Ascending aorta (tissue), 2 donors: ENCODE data around the gene CLSTN2. TPM values are rescaled to one million over a fixed set of nuclear protein-coding genes. Genes with fewer than 3 reads are reported as not detected.

ENCODE experiments used
- DNase-seq, 2 donors: peaks; one replicate each; pipeline ENCODE4 v3.0.0-alpha.2; 2019; ENCODE audit warnings: low spot score in 2 of 2
- H3K27ac ChIP-seq, 2 donors: fragments of 200-600 bp; sonication (generic); one replicate each; pipeline ENCODE4 v1.5.1; 2016 to 2017; ENCODE audit warnings: mild to moderate bottlenecking in 1 of 2
- H3K27me3 ChIP-seq: fragments of 200-600 bp; sonication (generic); one replicate; pipeline ENCODE4 v1.5.1; 2017
- H3K36me3 ChIP-seq, 2 donors: fragments of 200-600 bp; sonication (generic); one replicate each; pipeline ENCODE4 v1.5.1; 2016
- H3K4me1 ChIP-seq, 2 donors: fragments of 200-600 bp; sonication (generic); one replicate each; pipeline ENCODE4 v1.5.1; 2016 to 2017; ENCODE audit warnings: mild to moderate bottlenecking in 1 of 2
- H3K4me3 ChIP-seq, 2 donors: fragments of 200-600 bp; sonication (generic); one replicate each; pipeline ENCODE4 v1.5.1; 2016 to 2017; ENCODE audit warnings: mild to moderate bottlenecking in 1 of 2
- H3K9me3 ChIP-seq, 2 donors: fragments of 200-600 bp; sonication (generic); one replicate each; pipeline ENCODE4 v1.5.1; 2016
- intact Hi-C: fragments of 100-400 bp; cut with DNase I; formaldehyde crosslinking; loops from one replicate; pipeline ENCODE4 v1.15.1; 2023
- total RNA-seq: library from RNA; depleted of rRNA; stranded (reverse); fragments of >200 nt; gene quantifications from one replicate; pipeline ENCODE4 v1.1.0, GENCODE V29; 2016
- TF ChIP-seq, protein P1 (sequence below), 3 experiments: fragments of 200-600 bp in 2 of 3; fragments of 450-650 bp in 1 of 3; sonication (generic) in 2 of 3; IDR thresholded peaks; one replicate each; pipeline ENCODE4 v1.5.1; 2016 to 2019; ENCODE audit warnings: antibody characterized with exemption in 3 of 3, mild to moderate bottlenecking in 1 of 3, moderate library complexity in 1 of 3

CLSTN2 gene
- total RNA-seq, 1 donor from 2014 or later: 65.8 TPM

GRCh38 chr3:140529558-140529957 is 594.6 kb downstream of the CLSTN2 start:
- Histone ChIP-seq H3K4me1 (no peaks in the 10 kb centered on the region), H3K36me3 (no peaks in the 10 kb centered on the region), H3K4me3 (no peak overlapping the region), H3K27ac (no peak overlapping the region), H3K27me3 (no peaks in the 10 kb centered on the region), H3K9me3 (no peaks in the 10 kb centered on the region)
- intact Hi-C loops: no loop called here
- TF ChIP-seq, protein P1, sequence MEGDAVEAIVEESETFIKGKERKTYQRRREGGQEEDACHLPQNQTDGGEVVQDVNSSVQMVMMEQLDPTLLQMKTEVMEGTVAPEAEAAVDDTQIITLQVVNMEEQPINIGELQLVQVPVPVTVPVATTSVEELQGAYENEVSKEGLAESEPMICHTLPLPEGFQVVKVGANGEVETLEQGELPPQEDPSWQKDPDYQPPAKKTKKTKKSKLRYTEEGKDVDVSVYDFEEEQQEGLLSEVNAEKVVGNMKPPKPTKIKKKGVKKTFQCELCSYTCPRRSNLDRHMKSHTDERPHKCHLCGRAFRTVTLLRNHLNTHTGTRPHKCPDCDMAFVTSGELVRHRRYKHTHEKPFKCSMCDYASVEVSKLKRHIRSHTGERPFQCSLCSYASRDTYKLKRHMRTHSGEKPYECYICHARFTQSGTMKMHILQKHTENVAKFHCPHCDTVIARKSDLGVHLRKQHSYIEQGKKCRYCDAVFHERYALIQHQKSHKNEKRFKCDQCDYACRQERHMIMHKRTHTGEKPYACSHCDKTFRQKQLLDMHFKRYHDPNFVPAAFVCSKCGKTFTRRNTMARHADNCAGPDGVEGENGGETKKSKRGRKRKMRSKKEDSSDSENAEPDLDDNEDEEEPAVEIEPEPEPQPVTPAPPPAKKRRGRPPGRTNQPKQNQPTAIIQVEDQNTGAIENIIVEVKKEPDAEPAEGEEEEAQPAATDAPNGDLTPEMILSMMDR (IDR thresholded peaks at IDR 0.05): no peak
- no peak for DNase-seq

DNA sequence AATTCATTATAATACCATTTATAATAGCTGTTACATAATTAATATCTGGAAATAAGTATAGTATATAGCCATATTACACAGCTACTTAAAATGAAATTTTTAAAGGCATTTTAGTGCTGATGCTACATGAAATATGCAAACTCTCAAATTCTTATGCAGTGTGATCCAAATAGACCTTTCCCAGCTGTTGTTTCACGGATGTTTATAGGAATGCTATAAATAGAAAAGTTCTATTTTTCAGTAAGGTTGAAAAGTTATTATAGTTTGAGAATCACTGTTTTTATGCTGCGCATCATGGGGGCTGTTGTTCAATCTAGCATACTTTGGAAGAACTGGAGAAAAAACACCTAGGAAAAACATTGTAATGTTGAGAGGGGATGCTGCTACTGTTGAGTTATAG is 595.1 kb downstream of the CLSTN2 start:
- DNase-seq: no peak
- no peaks in the 10 kb centered on the region for H3K36me3 ChIP-seq
- H3K27ac ChIP-seq: no peak overlapping the region
- intact Hi-C loops: no loop called here
- TF ChIP-seq, protein P1 (IDR thresholded peaks at IDR 0.05): no peak
- H3K4me1 ChIP-seq: no peaks in the 10 kb centered on the region
- no peaks in the 10 kb centered on the region for H3K27me3 ChIP-seq
- no peak overlapping the region for H3K4me3 ChIP-seq
- no peaks in the 10 kb centered on the region for H3K9me3 ChIP-seq

- no peak for DNase-seq
- intact Hi-C loops: no loop called here
- TF ChIP-seq, protein P1 (IDR thresholded peaks at IDR 0.05): no peak
- H3K4me3 ChIP-seq: no peak overlapping the region
- H3K36me3 ChIP-seq: no peaks in the 10 kb centered on the region
- no peaks in the 10 kb centered on the region for H3K9me3 ChIP-seq
- no peaks in the 10 kb centered on the region for H3K27me3 ChIP-seq
- no peak overlapping the region for H3K27ac ChIP-seq
- H3K4me1 ChIP-seq: no peaks in the 10 kb centered on the region
Measured at GRCh38 chr3:140530603-140531002, 595.6 kb downstream of the CLSTN2 start.

DNA sequence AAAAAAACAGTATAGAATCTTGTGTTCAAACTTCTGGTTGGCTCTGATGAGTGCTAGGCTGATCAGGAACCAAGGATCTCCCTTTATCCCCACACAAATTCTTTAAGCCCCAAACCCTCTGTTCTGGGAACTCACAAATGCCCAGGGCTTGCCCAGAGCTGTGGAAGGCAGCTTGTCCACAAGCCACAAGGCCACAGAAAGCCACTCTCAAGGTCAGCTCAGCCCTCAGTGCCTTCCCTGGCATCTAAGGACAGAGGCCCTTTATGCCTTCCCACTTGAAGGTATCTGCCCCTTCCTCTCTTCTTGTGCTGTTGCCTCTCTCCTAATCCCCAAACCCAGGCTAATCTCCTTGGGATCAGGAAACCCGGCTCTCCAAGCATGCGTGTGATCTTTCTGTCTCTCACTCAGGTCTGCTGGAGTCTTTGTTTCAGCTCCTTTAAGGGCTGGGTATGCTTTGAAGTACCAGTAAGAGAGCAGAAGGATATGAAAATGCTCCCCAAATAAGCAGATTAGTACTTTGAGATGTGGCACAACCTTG is 597.9 kb downstream of the CLSTN2 start:
- intact Hi-C loops: no loop called here
- Histone ChIP-seq H3K27ac (no peak overlapping the region), H3K36me3 (no peaks in the 10 kb centered on the region), H3K4me1 (no peaks in the 10 kb centered on the region), H3K4me3 (no peak overlapping the region), H3K27me3 (no peaks in the 10 kb centered on the region), H3K9me3 (no peaks in the 10 kb centered on the region)
- no peak for DNase-seq
- TF ChIP-seq, protein P1 (IDR thresholded peaks at IDR 0.05): no peak

DNA sequence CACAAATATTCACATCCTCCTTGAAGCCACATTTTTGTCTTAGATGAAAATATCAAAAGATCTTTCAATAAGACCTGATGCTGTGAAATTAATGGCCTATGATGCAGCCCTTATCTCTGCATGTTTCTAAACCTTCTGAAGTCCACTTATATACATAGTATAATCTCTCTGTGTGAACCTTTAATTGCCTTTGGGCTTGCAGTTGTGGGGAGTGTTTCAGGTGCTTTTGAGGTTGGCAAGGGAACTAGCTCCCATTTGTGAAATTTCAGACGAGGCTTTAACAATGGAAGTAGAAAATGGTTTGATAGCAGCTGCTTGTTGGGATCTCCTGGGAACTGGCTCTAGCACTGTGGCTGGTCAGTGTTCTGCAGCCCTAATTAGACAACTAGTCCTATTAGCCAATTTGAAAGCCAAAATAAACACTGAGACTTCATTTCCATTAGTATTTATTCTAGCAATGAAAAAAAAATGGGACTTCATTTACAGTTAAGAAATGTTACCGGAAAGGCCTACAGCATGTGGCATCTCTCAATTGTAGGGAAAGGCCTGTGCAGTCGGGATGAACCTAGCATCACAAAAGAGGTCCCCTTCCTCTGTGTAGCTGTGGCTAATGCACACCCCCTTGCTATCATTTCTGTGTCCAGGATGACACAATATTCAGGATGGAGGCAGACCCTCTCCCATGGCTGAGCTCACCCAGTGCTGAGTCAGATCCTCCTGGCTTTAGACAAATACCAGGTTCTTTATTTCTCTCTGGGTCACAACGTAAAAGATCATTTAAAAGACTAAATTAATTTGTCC is 602.1 kb downstream of the CLSTN2 start:
- no peaks in the 10 kb centered on the region for H3K4me1 ChIP-seq
- no peaks in the 10 kb centered on the region for H3K27me3 ChIP-seq
- intact Hi-C loops: no loop called here
- H3K36me3 ChIP-seq: no peaks in the 10 kb centered on the region
- H3K27ac ChIP-seq: no peak overlapping the region
- no peak for DNase-seq
- H3K4me3 ChIP-seq: no peak overlapping the region
- TF ChIP-seq, protein P1 (IDR thresholded peaks at IDR 0.05): no peak
- H3K9me3 ChIP-seq: no peaks in the 10 kb centered on the region
